ENCODE data around the gene AFF1.

GRCh38 chr4:87087015-87087414, 152.2 kb downstream of the AFF1 start:
- TF ChIP-seq CTCF (IDR thresholded peaks at IDR 0.05) (no peak), POLR2A (IDR thresholded peaks at IDR 0.05) (no peak), EP300 (IDR thresholded peaks at IDR 0.05) (no peak)
